22Rv1 (cell line): ENCODE results near the gene OR13C8.

Experiments
- H3K27ac ChIP-seq: fragments of 450-650 bp; 2 replicates; pipeline ENCODE4 v1.5.1; 2017
- ZFX ChIP-seq: fragments of 450-650 bp; IDR thresholded peaks from 2 replicates; pipeline ENCODE4 v1.6.1; 2017; ENCODE audit warnings: antibody characterized with exemption, borderline replicate concordance
- TF ChIP-seq, protein P1 (sequence below): fragments of 450-650 bp; IDR thresholded peaks from 2 replicates; pipeline ENCODE4 v1.5.1; 2017; ENCODE audit warnings: mild to moderate bottlenecking

The OR13C8 gene

DNA sequence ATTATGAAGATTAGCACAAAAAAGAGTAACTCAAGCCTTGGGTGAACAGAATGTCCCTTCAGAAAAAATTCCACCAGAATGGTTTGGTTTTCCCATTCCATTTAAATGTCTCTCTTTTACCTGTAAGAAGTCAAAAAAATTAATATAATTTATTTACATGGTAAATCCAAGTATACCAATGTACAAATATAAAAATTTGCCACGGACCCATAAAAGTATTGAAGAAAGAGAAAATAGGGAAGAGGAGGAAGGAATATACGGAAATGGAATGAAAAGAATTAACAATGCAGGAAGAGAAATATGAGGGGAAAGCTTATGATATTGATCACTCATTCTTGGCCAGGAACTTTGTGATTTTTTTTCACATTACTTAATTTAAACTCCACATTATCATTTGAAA, 49.1 kb downstream of the OR13C8 start, which contains the start of gene OR13C9:
Gene OR13C9 (minus strand): TSS at position 101 of the 400 bp plus-strand sequence. CDS start 0 bp downstream, at position 101.
- no peak for TF ChIP-seq ZFX
- TF ChIP-seq, protein P1, sequence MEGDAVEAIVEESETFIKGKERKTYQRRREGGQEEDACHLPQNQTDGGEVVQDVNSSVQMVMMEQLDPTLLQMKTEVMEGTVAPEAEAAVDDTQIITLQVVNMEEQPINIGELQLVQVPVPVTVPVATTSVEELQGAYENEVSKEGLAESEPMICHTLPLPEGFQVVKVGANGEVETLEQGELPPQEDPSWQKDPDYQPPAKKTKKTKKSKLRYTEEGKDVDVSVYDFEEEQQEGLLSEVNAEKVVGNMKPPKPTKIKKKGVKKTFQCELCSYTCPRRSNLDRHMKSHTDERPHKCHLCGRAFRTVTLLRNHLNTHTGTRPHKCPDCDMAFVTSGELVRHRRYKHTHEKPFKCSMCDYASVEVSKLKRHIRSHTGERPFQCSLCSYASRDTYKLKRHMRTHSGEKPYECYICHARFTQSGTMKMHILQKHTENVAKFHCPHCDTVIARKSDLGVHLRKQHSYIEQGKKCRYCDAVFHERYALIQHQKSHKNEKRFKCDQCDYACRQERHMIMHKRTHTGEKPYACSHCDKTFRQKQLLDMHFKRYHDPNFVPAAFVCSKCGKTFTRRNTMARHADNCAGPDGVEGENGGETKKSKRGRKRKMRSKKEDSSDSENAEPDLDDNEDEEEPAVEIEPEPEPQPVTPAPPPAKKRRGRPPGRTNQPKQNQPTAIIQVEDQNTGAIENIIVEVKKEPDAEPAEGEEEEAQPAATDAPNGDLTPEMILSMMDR, result no peak

More for the DNA sequence above, 49.1 kb downstream of the OR13C8 start, which contains the start of gene OR13C9:
- no peak within 1 kb of the TSS for H3K27ac ChIP-seq
